Stomach smooth muscle (tissue), 2 donors: ENCODE data around the gene GCGR.
"Not testable (repeated sequence)": the region's sequence is repeated elsewhere in the genome, so short reads cannot be mapped to it uniquely, and the experiment has no call there.

Experiments used
- H3K27ac ChIP-seq: one replicate; pipeline ENCODE4 v1.7.0; 2013; ENCODE audit warnings: mild to moderate bottlenecking, low read length, inconsistent platforms
- H3K27me3 ChIP-seq, 2 donors: one replicate each; pipeline ENCODE4 v1.7.0; 2013; ENCODE audit warnings: low read length in 2 of 2; ENCODE audit not compliant: insufficient read depth in 2 of 2, control insufficient read depth in 1 of 2
- H3K36me3 ChIP-seq, 2 donors: one replicate each; pipeline ENCODE4 v1.7.0; 2013; ENCODE audit warnings: low read length in 2 of 2; ENCODE audit not compliant: control insufficient read depth in 2 of 2, insufficient read depth in 2 of 2
- H3K4me1 ChIP-seq: one replicate; pipeline ENCODE4 v1.7.0; 2013; ENCODE audit warnings: low read length; ENCODE audit not compliant: control insufficient read depth, insufficient read depth
- H3K4me3 ChIP-seq, 2 donors: one replicate each; pipeline ENCODE4 v1.7.0; 2013; ENCODE audit warnings: low read length in 2 of 2
- H3K9ac ChIP-seq, 2 donors: one replicate each; pipeline ENCODE4 v1.7.0; 2013; ENCODE audit warnings: low read length in 2 of 2, mild to moderate bottlenecking in 1 of 2
- H3K9me3 ChIP-seq, 2 donors: one replicate each; pipeline ENCODE4 v1.7.0; 2013; ENCODE audit warnings: low read length in 2 of 2; ENCODE audit not compliant: control insufficient read depth in 2 of 2
- donor health status: healthy.
- donor health status: Pancreatic carcinoma.

The GCGR gene

GRCh38 chr17:81833921-81834830, 30.2 kb downstream of the GCGR start:
- Histone ChIP-seq H3K27me3 (no peaks in the 10 kb centered on the region), H3K4me3 (peak overlapping the region; percentile 73 to 83), H3K9ac (peak overlapping the region; percentile 87 to 89), H3K27ac (no peak overlapping the region), H3K36me3 (no peaks in the 10 kb centered on the region), H3K4me1 (peaks cover 25% of the 10 kb centered on the region), H3K9me3 (no peaks in the 10 kb centered on the region)

GRCh38 chr17:81834831-81835267, 30.9 kb downstream of the GCGR start, which contains the start of gene PPP1R27:
Gene PPP1R27 (minus strand): TSS chr17:81835050. CDS start chr17:81834953, 97 bp downstream.
- Histone ChIP-seq H3K27me3 (no peaks in the 10 kb centered on the region), H3K9ac (peak within 1 kb of the TSS; percentile 87 to 89), H3K27ac (no peak within 1 kb of the TSS), H3K36me3 (no peaks in the 10 kb centered on the region), H3K4me3 (peak within 1 kb of the TSS; percentile 73 to 83), H3K9me3 (no peaks in the 10 kb centered on the region), H3K4me1 (peaks cover 24% of the 10 kb centered on the region)

- Histone ChIP-seq H3K27me3 (no peaks in the 10 kb centered on the region), H3K27ac (no peak overlapping the region), H3K36me3 (peaks cover 0 to 1% of the 10 kb centered on the region in 2 donors), H3K9me3 (no peaks in the 10 kb centered on the region), H3K4me3 (no peak overlapping the region), H3K4me1 (peaks cover 9% of the 10 kb centered on the region), H3K9ac (no peak overlapping the region)
Measured at GRCh38 chr17:81837641-81838040, 33.7 kb downstream of the GCGR start.

- H3K4me3 ChIP-seq = no peak overlapping the region
- no peak overlapping the region for H3K27ac ChIP-seq
- peaks cover 8 to 10% of the 10 kb centered on the region in 2 donors for H3K36me3 ChIP-seq
- H3K27me3 ChIP-seq = no peaks in the 10 kb centered on the region
- H3K9me3 ChIP-seq = no peaks in the 10 kb centered on the region
- H3K4me1 ChIP-seq = peaks cover 4% of the 10 kb centered on the region
- H3K9ac ChIP-seq = no peak overlapping the region
Measured at GRCh38 chr17:81838753-81839255, 34.9 kb downstream of the GCGR start.

GRCh38 chr17:81839301-81839700, 35.4 kb downstream of the GCGR start:
- H3K4me3 ChIP-seq = no peak overlapping the region

GRCh38 chr17:81840059-81840458, 36.1 kb downstream of the GCGR start:
- H3K9ac ChIP-seq, H3K4me3 ChIP-seq, H3K27ac ChIP-seq, H3K9me3 ChIP-seq, H3K4me1 ChIP-seq, H3K27me3 ChIP-seq: not testable (repeated sequence)
- H3K36me3 ChIP-seq = peaks cover 17 to 23% of the 10 kb centered on the region in 2 donors

More at GRCh38 chr17:81839301-81839700, 35.4 kb downstream of the GCGR start:
- Histone ChIP-seq H3K9ac (no peak overlapping the region), H3K36me3 (peaks cover 9 to 15% of the 10 kb centered on the region in 2 donors), H3K9me3 (no peaks in the 10 kb centered on the region), H3K27me3 (no peaks in the 10 kb centered on the region), H3K4me1 (peaks cover 1% of the 10 kb centered on the region), H3K27ac (no peak overlapping the region)

GRCh38 chr17:81840826-81841778, 37.2 kb downstream of the GCGR start:
- Histone ChIP-seq H3K27ac (no peak overlapping the region), H3K4me1 (no peaks in the 10 kb centered on the region), H3K27me3 (no peaks in the 10 kb centered on the region), H3K4me3 (no peak overlapping the region), H3K9ac (no peak overlapping the region), H3K9me3 (no peaks in the 10 kb centered on the region), H3K36me3 (peaks cover 27 to 33% of the 10 kb centered on the region in 2 donors)

- H3K36me3 ChIP-seq = peaks cover 35 to 40% of the 10 kb centered on the region in 2 donors
- no peak overlapping the region for H3K4me3 ChIP-seq
- no peaks in the 10 kb centered on the region for H3K9me3 ChIP-seq
- H3K4me1 ChIP-seq = no peaks in the 10 kb centered on the region
- H3K27me3 ChIP-seq = no peaks in the 10 kb centered on the region
- H3K27ac ChIP-seq = no peak overlapping the region
- no peak overlapping the region for H3K9ac ChIP-seq
Measured at GRCh38 chr17:81841866-81842265, 37.9 kb downstream of the GCGR start.

GRCh38 chr17:81842378-81842724, 38.4 kb downstream of the GCGR start:
- no peak overlapping the region for H3K4me3 ChIP-seq
- no peak overlapping the region for H3K27ac ChIP-seq
- H3K4me1 ChIP-seq = no peaks in the 10 kb centered on the region
- H3K9me3 ChIP-seq = no peaks in the 10 kb centered on the region
- peaks cover 40 to 41% of the 10 kb centered on the region in 2 donors for H3K36me3 ChIP-seq
- no peak overlapping the region for H3K9ac ChIP-seq
- no peaks in the 10 kb centered on the region for H3K27me3 ChIP-seq

- H3K4me1 ChIP-seq = no peaks in the 10 kb centered on the region
- H3K27me3 ChIP-seq = no peaks in the 10 kb centered on the region
- no peak overlapping the region for H3K9ac ChIP-seq
- H3K9me3 ChIP-seq = no peaks in the 10 kb centered on the region
- H3K27ac ChIP-seq = no peak overlapping the region
- H3K4me3 ChIP-seq = no peak overlapping the region
- H3K36me3 ChIP-seq = peaks cover 41 to 43% of the 10 kb centered on the region in 2 donors
Measured at GRCh38 chr17:81842725-81843504, 39.0 kb downstream of the GCGR start.
